GM10847 (cell line): ENCODE data around the gene LRRC10.
A peak's percentile ranks its signal among the peaks of the same experiment; 100 is the strongest.

Experiments
- POLR2A ChIP-seq: IDR thresholded peaks from 2 replicates; pipeline ENCODE4 v1.6.1; 2011; ENCODE audit not compliant: insufficient read length; ENCODE audit errors: extremely low read depth

The LRRC10 gene

GRCh38 chr12:69588527-69588926 lies 22.2 kb downstream of the LRRC10 start:
- TF ChIP-seq POLR2A = no peak

GRCh38 chr12:69585189-69586062 lies 25.3 kb downstream of the LRRC10 start, which contains the start of gene CCT2:
Gene CCT2 (plus strand): TSS chr12:69585459. CDS start chr12:69585522, 63 bp downstream.
- TF ChIP-seq POLR2A = peak; percentile 90

- TF ChIP-seq POLR2A = no peak
These were observed 27.5 kb downstream of the LRRC10 start for GRCh38 chr12:69583203-69583602.

- no peak for TF ChIP-seq POLR2A
These were observed 30.6 kb downstream of the LRRC10 start for GRCh38 chr12:69580074-69580473.

GRCh38 chr12:69579029-69579428 lies 31.7 kb downstream of the LRRC10 start:
- no peak for TF ChIP-seq POLR2A

- no peak for TF ChIP-seq POLR2A
These were observed 32.4 kb downstream of the LRRC10 start for GRCh38 chr12:69578283-69578682.

GRCh38 chr12:69575346-69575745 lies 35.4 kb downstream of the LRRC10 start:
- no peak for TF ChIP-seq POLR2A

GRCh38 chr12:69570545-69571399 lies 39.9 kb downstream of the LRRC10 start:
- no peak for TF ChIP-seq POLR2A

GRCh38 chr12:69570000-69570516 lies 40.6 kb downstream of the LRRC10 start:
- no peak for TF ChIP-seq POLR2A

GRCh38 chr12:69569236-69569635 lies 41.5 kb downstream of the LRRC10 start:
- no peak for TF ChIP-seq POLR2A

GRCh38 chr12:69566603-69567002 lies 44.1 kb downstream of the LRRC10 start:
- TF ChIP-seq POLR2A = no peak

GRCh38 chr12:69563166-69563762 lies 47.4 kb downstream of the LRRC10 start:
- no peak for TF ChIP-seq POLR2A
